GM23248 (cell line): ENCODE results near the gene ATP6V0E2. TPM values are rescaled to one million over a fixed set of nuclear protein-coding genes. Genes with fewer than 3 reads are reported as not detected.
A peak's percentile ranks its signal among the peaks of the same experiment; 100 is the strongest.

Source experiments
- DNase-seq: peaks from one replicate; pipeline ENCODE4 v3.0.0-alpha.2; 2015
- H2AFZ ChIP-seq: fragments of 200-600 bp; sonication (generic); 2 replicates; pipeline ENCODE4 v1.6.1; 2016; ENCODE audit warnings: antibody characterized with exemption
- H3F3A ChIP-seq: fragments of 200-600 bp; sonication (generic); 2 replicates; pipeline ENCODE4 v1.6.1; 2016; ENCODE audit warnings: mild to moderate bottlenecking, antibody characterized with exemption, mixed run types; ENCODE audit not compliant: insufficient read depth
- H3K27ac ChIP-seq: fragments of 200-600 bp; sonication (generic); 2 replicates; pipeline ENCODE4 v1.5.1; 2016; ENCODE audit warnings: mild to moderate bottlenecking
- H3K27me3 ChIP-seq: fragments of 200-600 bp; sonication (generic); replicated peaks from 2 replicates; pipeline ENCODE4 v1.6.1; 2016; ENCODE audit warnings: mild to moderate bottlenecking; ENCODE audit not compliant: insufficient read depth
- H3K36me3 ChIP-seq: fragments of 200-600 bp; sonication (generic); 2 replicates; pipeline ENCODE4 v1.6.1; 2016; ENCODE audit warnings: low read depth, mild to moderate bottlenecking
- H3K4me1 ChIP-seq: fragments of 200-600 bp; sonication (generic); 2 replicates; pipeline ENCODE4 v1.6.1; 2016; ENCODE audit warnings: mild to moderate bottlenecking; ENCODE audit not compliant: insufficient read depth
- H3K4me2 ChIP-seq: fragments of 200-600 bp; sonication (generic); one replicate; pipeline ENCODE4 v1.6.1; 2016; ENCODE audit warnings: mild to moderate bottlenecking; ENCODE audit not compliant: unreplicated experiment
- H3K4me3 ChIP-seq: fragments of 200-600 bp; sonication (generic); 2 replicates; pipeline ENCODE4 v1.5.1; 2016; ENCODE audit warnings: mild to moderate bottlenecking
- H3K79me2 ChIP-seq: fragments of 200-600 bp; sonication (generic); 2 replicates; pipeline ENCODE4 v1.6.1; 2016; ENCODE audit warnings: mild to moderate bottlenecking; ENCODE audit not compliant: insufficient read depth
- H3K9ac ChIP-seq: fragments of 200-600 bp; sonication (generic); 2 replicates; pipeline ENCODE4 v1.6.1; 2016; ENCODE audit warnings: mild to moderate bottlenecking
- H3K9me2 ChIP-seq: fragments of 200-600 bp; sonication (generic); 2 replicates; pipeline ENCODE4 v1.6.1; 2016; ENCODE audit warnings: mixed run types, mild to moderate bottlenecking, moderate library complexity; ENCODE audit not compliant: insufficient read depth
- H3K9me3 ChIP-seq: fragments of 200-600 bp; sonication (generic); one replicate; pipeline ENCODE4 v1.6.1; 2017; ENCODE audit warnings: low read depth
- H4K20me1 ChIP-seq: fragments of 200-600 bp; sonication (generic); 2 replicates; pipeline ENCODE4 v1.6.0; 2016; ENCODE audit not compliant: insufficient read depth
- EZH2 ChIP-seq: fragments of 200-600 bp; sonication (generic); IDR thresholded peaks from 2 replicates; pipeline ENCODE4 v1.6.1; 2018; ENCODE audit warnings: antibody characterized with exemption, mild to moderate bottlenecking; ENCODE audit not compliant: insufficient read depth, poor library complexity, severe bottlenecking
- EZH2phosphoT487 ChIP-seq: fragments of 200-600 bp; sonication (generic); IDR thresholded peaks from 2 replicates; pipeline ENCODE4 v1.6.1; 2018; ENCODE audit warnings: antibody characterized with exemption, moderate library complexity, mild to moderate bottlenecking, low read depth; ENCODE audit not compliant: insufficient read depth
- WGBS, 2 experiments: methylation state at CpG; one replicate each; pipeline ENCODE4 v1.1.6; 2015 to 2017; ENCODE audit warnings: low lambda C conversion rate in 2 of 2, low coverage in 1 of 2; ENCODE audit errors: missing lambda C conversion rate in 2 of 2; 5-methylcytosine and 5-hydroxymethylcytosine counted together
- in situ Hi-C: fragments of 300-500 bp; cut with MboI; formaldehyde crosslinking; loops from 2 replicates; pipeline ENCODE4 v1.15.0; 2020
- polyA plus RNA-seq: library from polyadenylated mRNA; unstranded; fragments of >200 nt; fragmentation: Nextera tagmentation; extraction: Ambion mirVana; gene quantifications from 2 replicates; pipeline ENCODE4 v1.2.1, GENCODE V29; 2016
- total RNA-seq: library from RNA; depleted of rRNA; stranded (reverse); fragments of >200 nt; shearing (Covaris generic); gene quantifications from 2 replicates; pipeline ENCODE4 v1.2.3, GENCODE V29; 2014

Gene ATP6V0E2
- total and polyA plus RNA-seq, 2 experiments from 2014 or later: 6.9 to 7.7 TPM

GRCh38 chr7:149854611-149855360, 19.0 kb upstream of the ATP6V0E2 start:
- H3K4me3 ChIP-seq: no peak overlapping the region
- H3K9ac ChIP-seq: no peak overlapping the region
- H2AFZ ChIP-seq: no peak overlapping the region
- TF ChIP-seq EZH2phosphoT487: no peak
- no peak for TF ChIP-seq EZH2
- no peaks in the 10 kb centered on the region for H3K9me2 ChIP-seq
- no peaks in the 10 kb centered on the region for H4K20me1 ChIP-seq
- whole genome bisulfite sequencing, 2 experiments: 30 to 35% methylated on average over 13 of the region's 13 CpGs
- H3K36me3 ChIP-seq: no peaks in the 10 kb centered on the region
- DNase-seq: peak; percentile 63
- in situ Hi-C loops: no loop called here
- H3K27me3 ChIP-seq: no peaks in the 10 kb centered on the region
- no peak overlapping the region for H3K4me2 ChIP-seq
- H3F3A ChIP-seq: 0 out of 2 replicates have a peak, but pooled peaks cover 4% of the 10 kb centered on the region
- H3K9me3 ChIP-seq: no peaks in the 10 kb centered on the region
- H3K4me1 ChIP-seq: peaks cover 15% of the 10 kb centered on the region
- no peaks in the 10 kb centered on the region for H3K79me2 ChIP-seq
- no peak overlapping the region for H3K27ac ChIP-seq

GRCh38 chr7:149855361-149856305, 18.1 kb upstream of the ATP6V0E2 start:
- no peak overlapping the region for H3K4me2 ChIP-seq
- peaks cover 15% of the 10 kb centered on the region for H3K4me1 ChIP-seq
- H4K20me1 ChIP-seq: no peaks in the 10 kb centered on the region
- no peak overlapping the region for H3K4me3 ChIP-seq
- no peak overlapping the region for H3K9ac ChIP-seq
- H3K36me3 ChIP-seq: no peaks in the 10 kb centered on the region
- no peak overlapping the region for H2AFZ ChIP-seq
- H3K9me3 ChIP-seq: no peaks in the 10 kb centered on the region
- H3K79me2 ChIP-seq: no peaks in the 10 kb centered on the region
- no peak for TF ChIP-seq EZH2phosphoT487
- TF ChIP-seq EZH2: no peak
- no peaks in the 10 kb centered on the region for H3K27me3 ChIP-seq
- H3K9me2 ChIP-seq: no peaks in the 10 kb centered on the region
- H3K27ac ChIP-seq: no peak overlapping the region
- WGBS, 2 experiments: 69 to 70% methylated on average over 16 of the region's 16 CpGs
- 0 out of 2 replicates have a peak, but pooled peaks cover 4% of the 10 kb centered on the region for H3F3A ChIP-seq
- in situ Hi-C loops: no loop called here
- DNase-seq: peak; percentile 52

- no peaks in the 10 kb centered on the region for H3K79me2 ChIP-seq
- in situ Hi-C loops: no loop called here
- TF ChIP-seq EZH2: no peak
- no peak for TF ChIP-seq EZH2phosphoT487
These were observed 17.2 kb upstream of the ATP6V0E2 start for GRCh38 chr7:149856583-149856982.

GRCh38 chr7:149859369-149859768, 14.4 kb upstream of the ATP6V0E2 start:
- H3K9ac ChIP-seq: no peak overlapping the region
- no peaks in the 10 kb centered on the region for H3K9me3 ChIP-seq
- H3K4me1 ChIP-seq: peaks cover 13% of the 10 kb centered on the region
- H4K20me1 ChIP-seq: no peaks in the 10 kb centered on the region
- in situ Hi-C loops: no loop called here
- 74 to 75% methylated on average over 6 of the region's 6 CpGs for WGBS, 2 experiments
- no peaks in the 10 kb centered on the region for H3K9me2 ChIP-seq
- no peaks in the 10 kb centered on the region for H3K79me2 ChIP-seq
- H3K4me2 ChIP-seq: no peak overlapping the region
- no peaks in the 10 kb centered on the region for H3F3A ChIP-seq
- no peaks in the 10 kb centered on the region for H3K27me3 ChIP-seq
- no peak overlapping the region for H3K4me3 ChIP-seq
- TF ChIP-seq EZH2phosphoT487 (no peak), EZH2 (no peak)
- H3K27ac ChIP-seq: no peak overlapping the region
- no peaks in the 10 kb centered on the region for H3K36me3 ChIP-seq
- no peak for DNase-seq
- H2AFZ ChIP-seq: no peak overlapping the region

More at GRCh38 chr7:149856583-149856982, 17.2 kb upstream of the ATP6V0E2 start:
- H3K4me3 ChIP-seq: no peak overlapping the region
- no peaks in the 10 kb centered on the region for H3K36me3 ChIP-seq
- no peaks in the 10 kb centered on the region for H4K20me1 ChIP-seq
- 92 to 93% methylated on average over 8 of the region's 8 CpGs for whole genome bisulfite sequencing, 2 experiments
- peaks cover 15% of the 10 kb centered on the region for H3K4me1 ChIP-seq
- DNase-seq: no peak
- no peak overlapping the region for H3K27ac ChIP-seq
- H3K9ac ChIP-seq: no peak overlapping the region
- H3K27me3 ChIP-seq: no peaks in the 10 kb centered on the region
- 0 out of 2 replicates have a peak, but pooled peaks cover 4% of the 10 kb centered on the region for H3F3A ChIP-seq
- no peak overlapping the region for H3K4me2 ChIP-seq
- H3K9me3 ChIP-seq: no peaks in the 10 kb centered on the region
- no peak overlapping the region for H2AFZ ChIP-seq
- H3K9me2 ChIP-seq: no peaks in the 10 kb centered on the region
